Small intestine (tissue), 4 donors: Measurements from ENCODE around the gene ZCCHC14. TPM values are rescaled to one million over a fixed set of nuclear protein-coding genes. Genes with fewer than 3 reads are reported as not detected.

Source experiments
- polyA plus RNA-seq, 4 donors: library from polyadenylated mRNA; stranded (reverse) in 3 of 4; unstranded in 1 of 4; fragments of 200-250 nt in 3 of 4; fragments of 120-200 nt in 1 of 4; gene quantifications; one replicate each; pipeline versions ENCODE4 v1.2.1 to v1.2.3, GENCODE V29; 2013
- donor health status: healthy with polysubstance abuse.
- donor health status: Bipolar disorder and iron deficiency.
- donor health status: healthy.

ZCCHC14 gene
- polyA plus RNA-seq, 4 donors, result 9.2 to 42.8 (median 13.1) TPM

Other genes with a start within 250 kb of the ZCCHC14 start
- 1 to 10 TPM; 2.2 to 4.8 (median 3.5) TPM for gene C16orf95, start 175.6 kb downstream of the ZCCHC14 start, polyA plus RNA-seq
- gene FBXO31, start 109.2 kb downstream of the ZCCHC14 start, polyA plus RNA-seq, result 10 to 100 TPM; 23.8 to 38.7 (median 29.4) TPM
- gene MAP1LC3B, start 100.7 kb downstream of the ZCCHC14 start, polyA plus RNA-seq, result 10 to 100 TPM; 35.1 to 61.1 (median 46.9) TPM
- gene JPH3, start 109.5 kb upstream of the ZCCHC14 start, polyA plus RNA-seq, result 1 to 10 TPM in 1 of 4 donors, under 1 TPM in 1, not detected in 2; 0.22 to 2.4 TPM